GM21526 (cell line): ENCODE data around the gene SMIM38.

Experiments used
- ATAC-seq: cut with Tn5 transposase; IDR thresholded peaks from one replicate; pipeline ENCODE4 v1.9.1; 2021; ENCODE audit warnings: moderate library complexity; ENCODE audit not compliant: unreplicated experiment, low FRiP score

The SMIM38 gene

GRCh38 chr11:69200331-69201065 is 44.8 kb downstream of the SMIM38 start:
- ATAC-seq: no peak

GRCh38 chr11:69201066-69201365 is 45.3 kb downstream of the SMIM38 start:
- no peak for ATAC-seq

GRCh38 chr11:69201764-69202370 is 46.1 kb downstream of the SMIM38 start:
- ATAC-seq: no peak

GRCh38 chr11:69202511-69203221 is 46.9 kb downstream of the SMIM38 start:
- no peak for ATAC-seq

GRCh38 chr11:69203381-69203780 is 47.6 kb downstream of the SMIM38 start:
- no peak for ATAC-seq

- ATAC-seq: no peak
Measured at GRCh38 chr11:69203901-69204245, 48.1 kb downstream of the SMIM38 start.

- no peak for ATAC-seq
Measured at GRCh38 chr11:69204246-69204940, 48.7 kb downstream of the SMIM38 start.

- ATAC-seq: no peak
Measured at GRCh38 chr11:69204941-69205742, 49.4 kb downstream of the SMIM38 start.
